ENCODE results near the gene RUFY3. TPM values are rescaled to one million over a fixed set of nuclear protein-coding genes. Genes with fewer than 3 reads are reported as not detected.

The RUFY3 gene
- total RNA-seq, 1 experiment from 2014 or later = 42.7 TPM

GRCh38 chr4:70687392-70687791 lies 34.4 kb upstream of the RUFY3 start:
- ChIA-PET CTCF (interaction anchor here (0.6 to 3.7 kb wide), 16 partner anchors 10 to 820 kb away, joined by 3 to 26 read pairs (median 4); no protein-coding TSS in a partner anchor), POLR2A (interaction anchor here (0.6 to 7.8 kb wide), 9 partner anchors 10 to 306 kb away, joined by 3 to 278 read pairs (median 5); partner anchors contain the start of gene DCK)
- no TSS peak for BruUV-seq (replicated peaks)
- intact Hi-C loops (cut with micrococcal nuclease) = loop anchor here (5.0 kb wide), 2 partner anchors 35 to 305 kb away; partner anchors contain the start of gene DCK
- H3K9me3 Mint-ChIP-seq (ENCODE audit: unreplicated experiment) = no peaks in the 10 kb centered on the region
- DNase-seq (ENCODE audit: unreplicated experiment) = peak; percentile 9
- H3K36me3 Mint-ChIP-seq (ENCODE audit: insufficient read depth, unreplicated experiment) = peaks cover 38% of the 10 kb centered on the region
- peaks cover 19% of the 10 kb centered on the region for H3K4me1 Mint-ChIP-seq (ENCODE audit: insufficient read depth, unreplicated experiment)
- TF ChIP-seq CTCF (IDR thresholded peaks at IDR 0.05; ENCODE audit: unreplicated experiment) = no peak
- no peaks in the 10 kb centered on the region for H3K27me3 Mint-ChIP-seq (ENCODE audit: insufficient read depth, unreplicated experiment)
- peak overlapping the region; percentile 98 for H3K4me3 Mint-ChIP-seq (ENCODE audit: unreplicated experiment)
- peak overlapping the region; percentile 96 for H3K27ac Mint-ChIP-seq (ENCODE audit: low read depth, unreplicated experiment)

- intact Hi-C loops (cut with micrococcal nuclease) = loop anchor here (1.0 to 5.0 kb wide), 5 partner anchors 17 to 304 kb away; partner anchors contain the start of genes DCK and GRSF1
- POLR2A ChIA-PET = interaction anchor here (0.7 to 7.8 kb wide), 14 partner anchors 9 to 572 kb away, joined by 3 to 278 read pairs (median 5); partner anchors contain the start of genes DCK, GRSF1, JCHAIN and MOB1B
Measured at GRCh38 chr4:70687821-70688794, 33.7 kb upstream of the RUFY3 start, which contains the start of gene UTP3. Gene UTP3, plus strand, starts transcription at chr4:70688532. Its CDS starts 146 bp downstream, at chr4:70688678.

GRCh38 chr4:70688795-70689231 lies 33.0 kb upstream of the RUFY3 start:
- Mint-ChIP-seq H3K4me1 (ENCODE audit: insufficient read depth, unreplicated experiment) (peaks cover 19% of the 10 kb centered on the region), H3K27ac (ENCODE audit: low read depth, unreplicated experiment) (peak overlapping the region; percentile 96), H3K27me3 (ENCODE audit: insufficient read depth, unreplicated experiment) (no peaks in the 10 kb centered on the region), H3K36me3 (ENCODE audit: insufficient read depth, unreplicated experiment) (peaks cover 46% of the 10 kb centered on the region), H3K4me3 (ENCODE audit: unreplicated experiment) (peak overlapping the region; percentile 98), H3K9me3 (ENCODE audit: unreplicated experiment) (no peaks in the 10 kb centered on the region)
- ChIA-PET CTCF (interaction anchor here (0.7 to 3.7 kb wide), 14 partner anchors 12 to 708 kb away, joined by 3 to 37 read pairs (median 4); partner anchors contain the start of gene DCK), POLR2A (interaction anchor here (0.9 to 7.8 kb wide), 13 partner anchors 8 to 571 kb away, joined by 3 to 278 read pairs (median 5); partner anchors contain the start of genes DCK, GRSF1, JCHAIN and MOB1B)
- no peak for DNase-seq (ENCODE audit: unreplicated experiment)
- intact Hi-C loops (cut with micrococcal nuclease) = loop anchor here (1.0 to 5.0 kb wide), 5 partner anchors 16 to 303 kb away; partner anchors contain the start of genes DCK and GRSF1
- TF ChIP-seq CTCF (IDR thresholded peaks at IDR 0.05; ENCODE audit: unreplicated experiment) = no peak
- BruUV-seq (replicated peaks) = no TSS peak

More at GRCh38 chr4:70687821-70688794, 33.7 kb upstream of the RUFY3 start, which contains the start of gene UTP3:
- peaks cover 19% of the 10 kb centered on the region for H3K4me1 Mint-ChIP-seq (ENCODE audit: insufficient read depth, unreplicated experiment)
- H3K9me3 Mint-ChIP-seq (ENCODE audit: unreplicated experiment) = no peaks in the 10 kb centered on the region
- CTCF ChIA-PET = interaction anchor here (0.6 to 3.7 kb wide), 25 partner anchors 11 to 820 kb away, joined by 3 to 37 read pairs (median 4); partner anchors contain the start of gene DCK
- H3K36me3 Mint-ChIP-seq (ENCODE audit: insufficient read depth, unreplicated experiment) = peaks cover 41% of the 10 kb centered on the region
- BruUV-seq (replicated peaks) = no TSS peak
- DNase-seq (ENCODE audit: unreplicated experiment) = peak; percentile 98
- peak; percentile 92 for TF ChIP-seq CTCF (IDR thresholded peaks at IDR 0.05; ENCODE audit: unreplicated experiment)
- peak within 1 kb of the TSS; percentile 98 for H3K4me3 Mint-ChIP-seq (ENCODE audit: unreplicated experiment)
- H3K27me3 Mint-ChIP-seq (ENCODE audit: insufficient read depth, unreplicated experiment) = no peaks in the 10 kb centered on the region
- H3K27ac Mint-ChIP-seq (ENCODE audit: low read depth, unreplicated experiment) = peak within 1 kb of the TSS; percentile 96
